PC-3 (cell line): Measurements from ENCODE around the gene HTR1E. TPM values are rescaled to one million over a fixed set of nuclear protein-coding genes. Genes with fewer than 3 reads are reported as not detected.

ENCODE experiments used
- ATAC-seq: fragments of 200-7000 bp; cut with Tn5 transposase; 2 replicates; pipeline ENCODE4 v1.9.1; 2020; ENCODE audit warnings: mild to moderate bottlenecking, moderate library complexity
- BruUV-seq: library from RNA; stranded (reverse); fragments of 400-500 nt; replicated peaks from 2 replicates; lab custom pipeline; 2021; lab: Mats Ljungman, UMichigan
- CTCF ChIA-PET: fragments of 300-600 bp; sonication (Branson Sonifier 250); formaldehyde crosslinking; loops from one replicate; lab custom pipeline; 2022; ENCODE audit warnings: antibody characterized with exemption; lab: Charles Lee
- POLR2A ChIA-PET: fragments of 300-600 bp; sonication (Branson Sonifier 250); formaldehyde crosslinking; loops from one replicate; lab custom pipeline; 2022; ENCODE audit warnings: antibody characterized with exemption; ENCODE audit not compliant: unreplicated experiment; lab: Charles Lee
- DNase-seq: peaks from one replicate; pipeline ENCODE4 v3.0.0-alpha.2; 2015
- H2AFZ ChIP-seq: fragments of 300-600 bp; sonication (generic); 2 replicates; pipeline ENCODE4 v1.6.0; 2016; ENCODE audit warnings: antibody characterized with exemption, low read length
- H3F3A ChIP-seq: fragments of 300-600 bp; sonication (generic); one replicate; pipeline ENCODE4 v1.6.0; 2017; ENCODE audit warnings: antibody characterized with exemption, low read length, control low read depth, mild to moderate bottlenecking; ENCODE audit not compliant: unreplicated experiment
- H3K27ac ChIP-seq: fragments of 300-600 bp; sonication (generic); 2 replicates; pipeline ENCODE4 v1.5.1; 2016; ENCODE audit warnings: mild to moderate bottlenecking, low read length
- H3K27me3 ChIP-seq: fragments of 300-600 bp; sonication (generic); 2 replicates; pipeline ENCODE4 v1.6.1; 2016; ENCODE audit warnings: low read length, mixed read lengths
- H3K36me3 ChIP-seq: fragments of 300-600 bp; sonication (generic); 2 replicates; pipeline ENCODE4 v1.6.1; 2016; ENCODE audit warnings: low read depth, mixed run types, low read length, mixed read lengths
- H3K4me1 ChIP-seq: fragments of 300-600 bp; sonication (generic); 2 replicates; pipeline ENCODE4 v1.5.1; 2016; ENCODE audit warnings: low read length; ENCODE audit not compliant: insufficient read depth
- H3K4me2 ChIP-seq: fragments of 300-600 bp; sonication (generic); 2 replicates; pipeline ENCODE4 v1.6.0; 2016; ENCODE audit warnings: low read length
- H3K4me3 ChIP-seq: fragments of 300-600 bp; sonication (generic); 2 replicates; pipeline ENCODE4 v1.5.1; 2016; ENCODE audit warnings: mild to moderate bottlenecking, low read length, mixed read lengths
- H3K79me2 ChIP-seq: fragments of 300-600 bp; sonication (generic); 2 replicates; pipeline ENCODE4 v1.6.1; 2017; ENCODE audit warnings: low read length, mixed read lengths
- H3K9ac ChIP-seq: fragments of 300-600 bp; sonication (generic); 2 replicates; pipeline ENCODE4 v1.6.0; 2016; ENCODE audit warnings: mild to moderate bottlenecking, low read length
- H3K9me2 ChIP-seq: fragments of 300-600 bp; sonication (generic); replicated peaks from 2 replicates; pipeline ENCODE4 v1.6.1; 2016; ENCODE audit warnings: mixed run types, low read length, mixed read lengths
- H3K9me3 ChIP-seq: fragments of 300-600 bp; sonication (generic); 2 replicates; pipeline ENCODE4 v1.6.1; 2016; ENCODE audit warnings: low read length, mixed read lengths
- H4K20me1 ChIP-seq: fragments of 300-600 bp; sonication (generic); 2 replicates; pipeline ENCODE4 v1.6.1; 2016; ENCODE audit warnings: low read length, mixed read lengths
- EZH2 ChIP-seq: fragments of 300-600 bp; sonication (generic); IDR thresholded peaks from one replicate; pipeline ENCODE4 v1.6.1; 2017; ENCODE audit warnings: antibody characterized with exemption, mild to moderate bottlenecking, low read length; ENCODE audit not compliant: unreplicated experiment
- EZH2phosphoT487 ChIP-seq: fragments of 300-600 bp; sonication (generic); IDR thresholded peaks from 2 replicates; pipeline ENCODE4 v1.6.1; 2018; ENCODE audit warnings: mild to moderate bottlenecking, antibody characterized with exemption, low read length, borderline replicate concordance
- intact Hi-C: fragments of 100-400 bp; cut with micrococcal nuclease; formaldehyde crosslinking; loops from 2 replicates; pipeline ENCODE4 v1.9.0; 2023
- total RNA-seq: library from RNA; depleted of rRNA; stranded (reverse); fragments of >200 nt; gene quantifications from 2 replicates; pipeline ENCODE4 v1.2.3, GENCODE V29; 2014
- TF ChIP-seq, protein P1 (sequence below): fragments of 300-600 bp; sonication (generic); conservative IDR thresholded peaks from 2 replicates; pipeline ENCODE4 v1.5.1; 2017; ENCODE audit warnings: antibody characterized with exemption, low read depth, mild to moderate bottlenecking, low read length

The HTR1E gene
- total RNA-seq, 1 experiment from 2014 or later: not detected

DNA sequence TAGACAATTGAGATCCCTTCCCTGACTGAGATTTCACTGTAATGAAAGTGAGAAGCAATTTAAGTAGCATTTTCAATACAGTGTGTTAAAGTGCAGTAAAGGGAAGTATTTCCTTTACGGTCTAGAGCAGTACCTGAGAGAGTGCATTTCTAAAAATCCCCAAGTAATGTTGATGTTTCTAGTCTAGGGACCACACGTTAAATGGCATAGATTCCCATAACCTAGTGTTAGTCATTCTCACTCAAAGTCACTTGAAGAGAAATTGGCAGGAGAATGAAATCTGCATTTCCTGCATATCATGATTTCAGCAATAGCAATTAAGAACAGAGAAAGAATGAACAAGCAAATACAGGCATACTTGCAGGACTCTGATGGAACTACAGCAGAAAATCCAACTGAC, 89.7 kb downstream of the HTR1E start:
- Histone ChIP-seq H3K4me1 (no peaks in the 10 kb centered on the region), H3K27ac (no peak overlapping the region), H3K79me2 (no peaks in the 10 kb centered on the region), H3K9ac (no peak overlapping the region), H4K20me1 (no peaks in the 10 kb centered on the region), H3K4me2 (no peak overlapping the region), H3K9me3 (no peaks in the 10 kb centered on the region), H3K27me3 (no peaks in the 10 kb centered on the region), H2AFZ (no peak overlapping the region), H3K36me3 (no peaks in the 10 kb centered on the region), H3K9me2 (no peaks in the 10 kb centered on the region), H3F3A (no peaks in the 10 kb centered on the region), H3K4me3 (no peak overlapping the region)
- no peak for TF ChIP-seq EZH2
- TF ChIP-seq, protein P1, sequence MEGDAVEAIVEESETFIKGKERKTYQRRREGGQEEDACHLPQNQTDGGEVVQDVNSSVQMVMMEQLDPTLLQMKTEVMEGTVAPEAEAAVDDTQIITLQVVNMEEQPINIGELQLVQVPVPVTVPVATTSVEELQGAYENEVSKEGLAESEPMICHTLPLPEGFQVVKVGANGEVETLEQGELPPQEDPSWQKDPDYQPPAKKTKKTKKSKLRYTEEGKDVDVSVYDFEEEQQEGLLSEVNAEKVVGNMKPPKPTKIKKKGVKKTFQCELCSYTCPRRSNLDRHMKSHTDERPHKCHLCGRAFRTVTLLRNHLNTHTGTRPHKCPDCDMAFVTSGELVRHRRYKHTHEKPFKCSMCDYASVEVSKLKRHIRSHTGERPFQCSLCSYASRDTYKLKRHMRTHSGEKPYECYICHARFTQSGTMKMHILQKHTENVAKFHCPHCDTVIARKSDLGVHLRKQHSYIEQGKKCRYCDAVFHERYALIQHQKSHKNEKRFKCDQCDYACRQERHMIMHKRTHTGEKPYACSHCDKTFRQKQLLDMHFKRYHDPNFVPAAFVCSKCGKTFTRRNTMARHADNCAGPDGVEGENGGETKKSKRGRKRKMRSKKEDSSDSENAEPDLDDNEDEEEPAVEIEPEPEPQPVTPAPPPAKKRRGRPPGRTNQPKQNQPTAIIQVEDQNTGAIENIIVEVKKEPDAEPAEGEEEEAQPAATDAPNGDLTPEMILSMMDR: no peak
- no peak for TF ChIP-seq EZH2phosphoT487
- ATAC-seq: no peak
- no TSS peak for BruUV-seq
- ChIA-PET CTCF (no interaction called here), POLR2A (no interaction called here)
- intact Hi-C loops: loop anchor here (5.0 kb wide), 2 partner anchors 1105 to 1270 kb away; no protein-coding TSS in a partner anchor
- DNase-seq: no peak

DNA sequence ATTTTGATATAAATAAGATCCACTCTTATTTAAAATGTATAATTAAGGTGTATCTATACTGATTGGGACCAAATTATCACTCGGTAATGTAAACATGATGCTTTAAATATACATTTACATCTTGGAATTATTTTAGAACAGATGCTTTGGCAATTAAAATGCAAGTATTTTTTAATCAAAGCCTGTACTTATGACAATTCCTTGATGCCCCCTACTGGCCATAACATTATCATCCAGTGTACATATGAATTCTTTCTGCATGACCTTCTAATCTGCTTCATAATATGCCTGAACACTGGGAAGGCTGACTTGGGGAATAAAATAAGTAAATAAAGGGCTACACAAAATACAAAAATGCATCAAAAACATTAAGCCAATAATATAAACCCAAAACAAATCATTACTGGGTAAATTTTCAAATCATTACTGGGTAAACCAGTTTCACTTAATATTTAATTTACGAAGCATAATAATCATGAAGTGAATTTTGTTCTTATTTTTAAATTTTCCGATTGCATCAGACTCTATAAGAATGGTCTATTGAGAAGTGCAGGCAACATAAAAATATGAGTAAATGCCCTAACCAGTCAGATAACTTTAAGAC, 92.5 kb downstream of the HTR1E start:
- TF ChIP-seq, protein P1: peak; percentile 71
- no peak for TF ChIP-seq EZH2
- TF ChIP-seq EZH2phosphoT487: no peak
- POLR2A ChIA-PET: no interaction called here
- Histone ChIP-seq H3K9ac (no peak overlapping the region), H3K27me3 (no peaks in the 10 kb centered on the region), H2AFZ (no peak overlapping the region), H3K79me2 (no peaks in the 10 kb centered on the region), H3K27ac (no peak overlapping the region), H3K9me3 (no peaks in the 10 kb centered on the region), H3K9me2 (no peaks in the 10 kb centered on the region), H3K36me3 (no peaks in the 10 kb centered on the region), H3K4me1 (no peaks in the 10 kb centered on the region), H3F3A (no peaks in the 10 kb centered on the region), H4K20me1 (no peaks in the 10 kb centered on the region), H3K4me2 (no peak overlapping the region), H3K4me3 (no peak overlapping the region)
- intact Hi-C loops: loop anchor here (5.0 kb wide), 2 partner anchors 1108 to 1273 kb away; no protein-coding TSS in a partner anchor
- no TSS peak for BruUV-seq
- peak; percentile 63 for ATAC-seq
- CTCF ChIA-PET: no interaction called here
- DNase-seq: peak; percentile 53

DNA sequence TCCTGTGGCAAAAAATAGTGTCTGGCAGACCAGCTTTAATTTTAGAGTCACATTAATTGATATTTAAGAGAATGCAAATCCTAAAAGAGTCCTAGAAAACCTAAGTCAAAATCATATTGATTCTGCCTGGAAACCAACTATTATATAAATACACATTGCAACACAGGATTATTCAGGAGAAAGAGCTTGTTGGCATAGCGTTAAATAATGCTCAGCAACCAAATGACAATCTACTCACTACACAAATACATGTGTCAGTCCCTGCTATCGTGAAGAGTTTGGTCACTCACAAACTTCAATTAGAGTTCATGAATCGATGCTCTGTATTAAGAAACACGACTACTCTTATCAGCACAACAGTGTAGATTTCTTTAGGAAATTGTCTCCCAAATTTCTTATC, 103.4 kb downstream of the HTR1E start:
- Histone ChIP-seq H3K36me3 (no peaks in the 10 kb centered on the region), H3K27me3 (no peaks in the 10 kb centered on the region), H2AFZ (no peak overlapping the region), H3K79me2 (no peaks in the 10 kb centered on the region), H3K27ac (no peak overlapping the region), H3K4me1 (no peaks in the 10 kb centered on the region), H3F3A (no peaks in the 10 kb centered on the region), H3K9me2 (no peaks in the 10 kb centered on the region), H4K20me1 (no peaks in the 10 kb centered on the region), H3K9ac (no peak overlapping the region), H3K9me3 (no peaks in the 10 kb centered on the region), H3K4me3 (no peak overlapping the region), H3K4me2 (no peak overlapping the region)
- BruUV-seq: no TSS peak
- TF ChIP-seq EZH2 (no peak), EZH2phosphoT487 (no peak)
- TF ChIP-seq, protein P1: no peak
- no peak for ATAC-seq
- no peak for DNase-seq
- ChIA-PET CTCF (no interaction called here), POLR2A (no interaction called here)
- intact Hi-C loops: no loop called here
